Mucosa of descending colon (tissue), 3 donors: Measurements from ENCODE around the gene PKN1. TPM values are rescaled to one million over a fixed set of nuclear protein-coding genes. Genes with fewer than 3 reads are reported as not detected.

ENCODE experiments used
- ATAC-seq: fragments of 200-7000 bp; cut with Tn5 transposase; one replicate; pipeline ENCODE4 v1.9.1; 2020; ENCODE audit warnings: mild to moderate bottlenecking, moderate library complexity
- DNase-seq, 3 donors: peaks; one replicate each; pipeline ENCODE4 v3.0.0-alpha.2; 2020
- H3K36me3 ChIP-seq: fragments of 200-600 bp; one replicate; pipeline ENCODE4 v1.8.0; 2021; ENCODE audit warnings: low read depth, mild to moderate bottlenecking
- H3K4me1 ChIP-seq: fragments of 200-600 bp; one replicate; pipeline ENCODE4 v1.8.0; 2021; ENCODE audit warnings: low read depth, mild to moderate bottlenecking
- H3K4me3 ChIP-seq: fragments of 200-600 bp; one replicate; pipeline ENCODE4 v1.8.0; 2021; ENCODE audit warnings: mild to moderate bottlenecking
- H3K9me3 ChIP-seq: fragments of 200-600 bp; one replicate; pipeline ENCODE4 v1.8.0; 2021; ENCODE audit warnings: mild to moderate bottlenecking
- intact Hi-C, 2 donors: fragments of 100-400 bp; cut with DNase I in 1 of 2; cut with micrococcal nuclease in 1 of 2; formaldehyde crosslinking; loops; one replicate each; pipeline versions ENCODE4 v1.11.0 to v1.11.1; 2022; cut with DNase I, micrococcal nuclease
- total RNA-seq, 3 donors: library from RNA; stranded (reverse); fragmentation: NEBNext Ultra II Directional in 2 of 3; extraction: Animal tissue kit (Norgen Biotek cat#: 25700) in 2 of 3; gene quantifications; one replicate each; pipeline versions ENCODE4 v1.2.1 to v1.2.4, GENCODE V29; 2021 to 2023
- TF ChIP-seq, protein P1 (sequence below): fragments of 200-600 bp; IDR thresholded peaks from one replicate; pipeline ENCODE4 v1.8.0; 2022; ENCODE audit warnings: antibody characterized with exemption, mild to moderate bottlenecking
- donor health status: DM: no; HTN: no; CAD: no; lungs with moderate emphysema.
- donor health status: DM: no; HTN: no; CAD: no.
- donor health status: DM: no; HTN: yes; CAD: no.

Gene PKN1
- total RNA-seq, 3 donors from 2014 or later: 30.1 to 117 (median 42.0) TPM

DNA sequence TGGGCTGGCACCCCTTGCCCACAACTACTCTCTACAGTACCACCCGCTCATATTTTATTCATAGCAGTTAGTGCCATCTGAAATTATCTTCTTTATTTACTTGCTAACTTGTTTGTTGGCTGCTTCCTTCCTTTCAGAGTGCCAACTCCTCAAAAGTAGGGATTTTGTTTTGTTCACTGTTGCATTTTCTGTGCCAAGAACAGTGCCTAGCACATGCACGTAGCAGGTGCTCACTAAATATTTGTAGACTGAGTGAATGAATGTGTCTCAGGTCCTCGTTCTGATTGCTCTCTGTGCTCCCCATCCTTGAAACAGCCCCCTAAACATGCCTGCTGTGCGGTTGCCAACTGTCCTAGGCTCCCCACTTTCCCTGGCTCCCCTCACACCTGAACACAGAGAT is 61.3 kb downstream of the PKN1 start:
- ATAC-seq (no peak), DNase-seq (no peak)
- Histone ChIP-seq H3K9me3 (no peaks in the 10 kb centered on the region), H3K4me3 (no peak overlapping the region), H3K4me1 (peaks cover 51% of the 10 kb centered on the region), H3K36me3 (no peaks in the 10 kb centered on the region)
- intact Hi-C loops: no loop called here
- TF ChIP-seq, protein P1, sequence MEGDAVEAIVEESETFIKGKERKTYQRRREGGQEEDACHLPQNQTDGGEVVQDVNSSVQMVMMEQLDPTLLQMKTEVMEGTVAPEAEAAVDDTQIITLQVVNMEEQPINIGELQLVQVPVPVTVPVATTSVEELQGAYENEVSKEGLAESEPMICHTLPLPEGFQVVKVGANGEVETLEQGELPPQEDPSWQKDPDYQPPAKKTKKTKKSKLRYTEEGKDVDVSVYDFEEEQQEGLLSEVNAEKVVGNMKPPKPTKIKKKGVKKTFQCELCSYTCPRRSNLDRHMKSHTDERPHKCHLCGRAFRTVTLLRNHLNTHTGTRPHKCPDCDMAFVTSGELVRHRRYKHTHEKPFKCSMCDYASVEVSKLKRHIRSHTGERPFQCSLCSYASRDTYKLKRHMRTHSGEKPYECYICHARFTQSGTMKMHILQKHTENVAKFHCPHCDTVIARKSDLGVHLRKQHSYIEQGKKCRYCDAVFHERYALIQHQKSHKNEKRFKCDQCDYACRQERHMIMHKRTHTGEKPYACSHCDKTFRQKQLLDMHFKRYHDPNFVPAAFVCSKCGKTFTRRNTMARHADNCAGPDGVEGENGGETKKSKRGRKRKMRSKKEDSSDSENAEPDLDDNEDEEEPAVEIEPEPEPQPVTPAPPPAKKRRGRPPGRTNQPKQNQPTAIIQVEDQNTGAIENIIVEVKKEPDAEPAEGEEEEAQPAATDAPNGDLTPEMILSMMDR: no peak

DNA sequence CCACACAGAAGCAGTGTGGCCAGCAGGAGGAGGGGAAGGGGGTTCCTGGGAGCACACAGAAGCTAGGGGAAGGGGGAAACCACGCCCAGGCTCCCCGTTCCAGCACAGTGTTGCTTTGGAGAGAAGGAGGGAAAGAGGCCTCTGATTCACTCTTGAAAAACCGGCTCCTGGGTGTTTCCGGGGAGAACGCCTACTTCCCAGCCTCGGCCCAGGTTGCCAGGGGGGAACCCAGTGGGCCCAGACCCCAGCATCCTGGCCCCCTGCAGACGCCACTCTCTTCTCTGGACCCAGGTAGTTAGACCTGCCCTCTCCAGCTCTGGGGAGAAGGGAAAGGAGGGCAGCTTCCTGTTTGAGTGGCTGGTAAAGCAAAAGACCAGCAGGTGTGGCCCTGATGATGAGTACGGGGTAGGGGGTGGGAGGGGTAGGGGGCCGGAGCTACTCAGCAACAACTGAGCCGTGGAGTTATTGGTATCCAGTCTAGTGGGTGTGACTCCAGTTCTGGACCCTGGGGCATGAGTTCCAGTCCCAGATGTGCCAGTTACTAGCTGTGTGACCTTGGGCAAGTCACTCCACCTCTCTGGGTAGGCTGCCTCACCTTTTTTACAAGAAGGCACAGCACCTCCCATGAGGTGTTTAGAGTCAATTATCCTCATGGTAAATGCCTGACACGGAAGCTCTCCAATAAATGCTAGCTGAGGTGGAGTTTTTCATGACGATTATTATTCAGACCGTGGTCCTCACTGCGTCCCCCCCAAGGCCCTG is 62.0 kb downstream of the PKN1 start:
- TF ChIP-seq, protein P1: no peak
- DNase-seq: peak in 2 of 3 donors; percentile 56 to 73
- peak overlapping the region; percentile 83 for H3K4me3 ChIP-seq
- no peaks in the 10 kb centered on the region for H3K9me3 ChIP-seq
- H3K4me1 ChIP-seq: peaks cover 51% of the 10 kb centered on the region
- ATAC-seq: peak; percentile 48
- intact Hi-C loops: no loop called here
- no peaks in the 10 kb centered on the region for H3K36me3 ChIP-seq

DNA sequence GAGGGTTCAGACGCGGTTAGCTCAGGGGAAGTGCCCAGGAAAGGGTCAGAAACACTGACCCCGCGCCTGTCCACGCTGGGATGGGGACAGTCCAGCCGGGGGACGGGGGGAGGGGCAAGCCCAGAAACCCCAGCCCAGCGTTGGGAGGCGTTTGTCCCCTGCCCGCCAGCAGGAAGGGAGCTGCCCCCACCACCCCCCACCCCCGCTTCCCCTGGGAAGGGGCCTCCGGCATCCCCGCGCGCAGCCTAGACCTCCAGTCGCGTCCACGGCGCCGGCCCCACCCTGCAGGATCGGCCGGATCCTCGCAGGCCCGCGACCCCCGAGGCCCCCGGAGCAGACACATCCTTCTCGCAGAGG is 62.5 kb downstream of the PKN1 start:
- intact Hi-C loops: no loop called here
- Histone ChIP-seq H3K4me1 (peaks cover 51% of the 10 kb centered on the region), H3K36me3 (no peaks in the 10 kb centered on the region), H3K4me3 (peak overlapping the region; percentile 83), H3K9me3 (no peaks in the 10 kb centered on the region)
- ATAC-seq (peak; percentile 0), DNase-seq (peak in 1 of 3 donors; percentile 72)
- TF ChIP-seq, protein P1: no peak

DNA sequence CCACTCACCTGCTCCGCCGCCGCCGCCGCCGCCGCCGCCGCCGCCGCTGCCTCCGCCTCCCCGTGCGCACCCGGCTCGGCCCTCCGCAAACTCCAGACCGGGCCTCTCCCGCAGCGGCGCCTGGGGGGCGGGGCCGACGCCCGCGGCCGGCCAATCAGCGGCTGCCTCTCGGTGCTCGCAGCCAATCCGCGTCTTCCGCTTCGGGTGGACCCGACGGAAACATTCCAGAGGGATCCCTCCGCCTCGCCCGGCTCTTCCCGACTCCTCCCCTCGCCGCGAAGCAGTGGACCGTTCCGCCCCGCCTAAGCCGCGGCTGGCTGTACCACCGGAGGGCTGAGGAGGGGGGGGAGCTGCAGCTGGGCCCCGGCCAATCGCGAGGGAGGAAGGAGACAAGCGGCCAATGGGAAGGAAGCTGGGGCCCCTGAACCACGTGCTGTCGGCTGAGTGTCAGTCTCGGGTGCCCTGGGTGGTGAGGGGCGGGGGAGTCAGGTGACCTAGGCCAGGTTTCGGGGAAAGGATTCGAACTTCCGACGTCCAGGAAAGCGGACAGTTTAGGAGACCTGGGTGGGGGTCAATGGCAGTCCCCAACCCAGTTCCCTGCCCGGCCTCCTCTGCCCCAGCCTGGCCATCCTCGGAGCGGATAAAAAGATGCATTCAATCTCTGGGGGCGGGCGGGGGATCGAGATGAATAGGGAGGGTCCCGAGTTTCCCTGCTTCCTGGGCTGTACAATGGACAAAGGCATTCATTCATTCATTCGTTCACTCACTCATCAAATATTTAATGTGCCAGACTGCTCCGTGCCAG is 63.1 kb downstream of the PKN1 start, which contains the start of gene GIPC1:
Gene GIPC1 (minus strand): TSS at position 99 of the 805 bp plus-strand sequence. CDS start 13,151 bp downstream, outside the sequence.
- H3K4me1 ChIP-seq: peaks cover 51% of the 10 kb centered on the region
- intact Hi-C loops: no loop called here
- peak within 1 kb of the TSS; percentile 83 for H3K4me3 ChIP-seq
- TF ChIP-seq, protein P1: no peak
- DNase-seq (peak; percentile 93 to 98 (median 96)), ATAC-seq (peak; percentile 88)
- no peaks in the 10 kb centered on the region for H3K9me3 ChIP-seq
- no peaks in the 10 kb centered on the region for H3K36me3 ChIP-seq

DNA sequence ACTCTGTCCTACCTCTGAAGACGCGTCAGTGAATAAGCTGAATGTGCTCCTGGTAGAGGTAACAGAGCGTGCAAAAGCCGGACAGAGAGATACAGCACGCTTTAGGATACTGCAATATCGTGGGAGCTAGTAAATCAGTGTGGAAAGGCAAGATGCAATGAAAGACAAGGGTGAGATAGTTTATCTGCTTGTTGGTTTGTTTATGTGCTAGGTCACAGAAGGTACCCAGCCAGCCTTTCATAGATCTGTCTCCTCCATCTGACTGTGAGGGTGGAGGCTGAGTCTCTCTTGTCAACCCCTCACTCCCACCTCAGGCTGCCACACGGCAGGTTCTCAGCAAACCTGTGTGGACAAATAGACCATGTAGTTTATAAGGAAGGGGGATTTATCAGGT is 63.7 kb downstream of the PKN1 start:
- DNase-seq: no peak
- TF ChIP-seq, protein P1: no peak
- no peak overlapping the region for H3K4me3 ChIP-seq
- H3K4me1 ChIP-seq: peaks cover 50% of the 10 kb centered on the region
- no peaks in the 10 kb centered on the region for H3K9me3 ChIP-seq
- intact Hi-C loops: no loop called here
- H3K36me3 ChIP-seq: no peaks in the 10 kb centered on the region
- peak; percentile 2 for ATAC-seq
